ENCODE measurements around the gene RIPPLY1.

RIPPLY1 gene

GRCh38 chrX:106863697-106864096, 39.4 kb downstream of the RIPPLY1 start:
- no peaks in the 10 kb centered on the region for H3F3A ChIP-seq (ENCODE audit: low read depth)
- TF ChIP-seq CTCF (conservative IDR thresholded peaks at IDR 0.05; ENCODE audit: low read length) (no peak), EZH2phosphoT487 (IDR thresholded peaks at IDR 0.05; ENCODE audit: borderline replicate concordance) (no peak)
- no peaks in the 10 kb centered on the region for H3K9me2 ChIP-seq (replicated peaks; ENCODE audit: low read depth, low read length)
- H3K9ac ChIP-seq (ENCODE audit: low read depth, low read length, poor library complexity, severe bottlenecking) = no peak overlapping the region
- H3K9me3 ChIP-seq (ENCODE audit: insufficient read depth, low read depth, low read length) = no peaks in the 10 kb centered on the region
- no peak overlapping the region for H2AFZ ChIP-seq (ENCODE audit: low read length)
- H3K4me2 ChIP-seq (ENCODE audit: low read depth, low read length, poor library complexity, severe bottlenecking) = no peak overlapping the region
- no peaks in the 10 kb centered on the region for H3K4me1 ChIP-seq (ENCODE audit: insufficient read depth, low read length, poor library complexity, severe bottlenecking)
- H3K36me3 ChIP-seq (ENCODE audit: insufficient read depth, low read length) = no peaks in the 10 kb centered on the region
- H3K79me2 ChIP-seq (ENCODE audit: insufficient read depth, low read length) = no peaks in the 10 kb centered on the region
- H3K27me3 ChIP-seq (ENCODE audit: insufficient read depth, low read length, poor library complexity, severe bottlenecking) = no peaks in the 10 kb centered on the region
- H4K20me1 ChIP-seq (ENCODE audit: insufficient read depth, low read length, poor library complexity, severe bottlenecking) = no peaks in the 10 kb centered on the region
- no peak overlapping the region for H3K4me3 ChIP-seq (ENCODE audit: low read length, poor library complexity, severe bottlenecking)

GRCh38 chrX:106862972-106863688, 40.0 kb downstream of the RIPPLY1 start:
- no peaks in the 10 kb centered on the region for H3K79me2 ChIP-seq (ENCODE audit: insufficient read depth, low read length)
- no peak overlapping the region for H3K4me2 ChIP-seq (ENCODE audit: low read depth, low read length, poor library complexity, severe bottlenecking)
- H3K4me1 ChIP-seq (ENCODE audit: insufficient read depth, low read length, poor library complexity, severe bottlenecking) = no peaks in the 10 kb centered on the region
- H4K20me1 ChIP-seq (ENCODE audit: insufficient read depth, low read length, poor library complexity, severe bottlenecking) = no peaks in the 10 kb centered on the region
- H3K9ac ChIP-seq (ENCODE audit: low read depth, low read length, poor library complexity, severe bottlenecking) = no peak overlapping the region
- TF ChIP-seq CTCF (conservative IDR thresholded peaks at IDR 0.05; ENCODE audit: low read length) (peak; percentile 62), EZH2phosphoT487 (IDR thresholded peaks at IDR 0.05; ENCODE audit: borderline replicate concordance) (no peak)
- no peak overlapping the region for H3K4me3 ChIP-seq (ENCODE audit: low read length, poor library complexity, severe bottlenecking)
- no peaks in the 10 kb centered on the region for H3K9me2 ChIP-seq (replicated peaks; ENCODE audit: low read depth, low read length)
- H3K36me3 ChIP-seq (ENCODE audit: insufficient read depth, low read length) = no peaks in the 10 kb centered on the region
- no peaks in the 10 kb centered on the region for H3F3A ChIP-seq (ENCODE audit: low read depth)
- H3K27me3 ChIP-seq (ENCODE audit: insufficient read depth, low read length, poor library complexity, severe bottlenecking) = no peaks in the 10 kb centered on the region
- no peaks in the 10 kb centered on the region for H3K9me3 ChIP-seq (ENCODE audit: insufficient read depth, low read depth, low read length)
- H2AFZ ChIP-seq (ENCODE audit: low read length) = no peak overlapping the region
